Ureter (tissue), 1 donor: ENCODE results near the gene ALDH2. TPM values are rescaled to one million over a fixed set of nuclear protein-coding genes. Genes with fewer than 3 reads are reported as not detected.
"Not testable (repeated sequence)": the region's sequence is repeated elsewhere in the genome, so short reads cannot be mapped to it uniquely, and the experiment has no call there.

ENCODE experiments used
- DNase-seq: peaks from one replicate; pipeline ENCODE4 v3.0.0-alpha.2; 2020; ENCODE audit warnings: low spot score
- total RNA-seq: library from RNA; stranded (reverse); gene quantifications from one replicate; pipeline ENCODE4 v1.2.4, GENCODE V29; 2023
- donor health status: DM: yes; HTN: yes; CAD: no.

Gene ALDH2
- total RNA-seq = 66.9 TPM

DNA sequence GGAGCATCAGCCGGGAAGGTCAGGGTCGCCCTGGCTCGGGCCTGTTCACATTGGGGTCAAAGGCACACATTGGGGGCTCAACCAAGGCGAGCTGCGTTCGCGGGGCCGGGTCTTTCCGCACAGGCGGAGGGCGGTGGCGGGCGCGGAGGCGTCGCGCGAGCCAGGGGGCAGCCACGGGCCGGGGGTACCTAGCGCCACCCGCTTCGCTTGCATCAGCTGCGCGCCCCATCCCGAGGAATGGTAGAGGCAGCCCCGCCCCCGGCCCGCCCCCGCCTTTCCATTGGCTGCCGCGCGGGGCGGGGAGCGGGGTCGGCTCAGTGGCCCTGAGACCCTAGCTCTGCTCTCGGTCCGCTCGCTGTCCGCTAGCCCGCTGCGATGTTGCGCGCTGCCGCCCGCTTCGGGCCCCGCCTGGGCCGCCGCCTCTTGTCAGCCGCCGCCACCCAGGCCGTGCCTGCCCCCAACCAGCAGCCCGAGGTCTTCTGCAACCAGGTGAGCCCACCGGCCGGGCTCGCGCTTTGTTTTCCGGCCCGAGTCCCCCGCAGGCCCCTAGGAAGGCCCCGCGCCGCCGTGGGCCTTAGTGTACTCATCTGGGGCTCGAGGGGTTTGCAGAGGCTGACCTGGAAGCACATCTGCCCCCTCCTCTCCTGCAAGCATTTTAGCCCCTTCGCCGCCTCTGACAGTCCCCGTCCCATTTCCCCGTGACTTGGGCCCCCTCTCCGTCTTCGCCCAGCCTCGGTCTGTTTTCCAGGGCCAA, at the start of gene ALDH2:
Gene ALDH2 (plus strand): TSS at position 326 of the 754 bp plus-strand sequence. CDS start 50 bp downstream, at position 376.
- DNase-seq = peak; percentile 69

DNA sequence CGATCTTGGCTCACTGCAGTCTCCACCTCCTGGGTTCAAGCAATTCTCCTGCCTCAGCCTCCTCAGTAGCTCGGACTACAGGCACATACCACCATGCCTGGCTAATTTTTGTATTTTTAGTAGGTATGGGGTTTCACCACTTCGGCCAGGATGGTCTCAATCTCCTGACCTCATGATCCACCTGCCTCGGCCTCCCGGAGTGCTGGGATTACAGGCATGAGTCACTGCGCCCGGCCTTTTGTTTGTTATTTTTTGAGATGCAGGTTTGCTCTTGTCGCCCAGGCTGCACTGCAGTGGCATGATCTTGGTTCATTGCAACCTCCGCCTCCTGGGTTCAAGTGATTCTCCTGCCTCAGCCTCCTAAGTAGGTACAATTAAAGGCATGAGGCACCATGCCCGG, 47.4 kb upstream of the ALDH2 start:
- not testable (repeated sequence) for DNase-seq

DNA sequence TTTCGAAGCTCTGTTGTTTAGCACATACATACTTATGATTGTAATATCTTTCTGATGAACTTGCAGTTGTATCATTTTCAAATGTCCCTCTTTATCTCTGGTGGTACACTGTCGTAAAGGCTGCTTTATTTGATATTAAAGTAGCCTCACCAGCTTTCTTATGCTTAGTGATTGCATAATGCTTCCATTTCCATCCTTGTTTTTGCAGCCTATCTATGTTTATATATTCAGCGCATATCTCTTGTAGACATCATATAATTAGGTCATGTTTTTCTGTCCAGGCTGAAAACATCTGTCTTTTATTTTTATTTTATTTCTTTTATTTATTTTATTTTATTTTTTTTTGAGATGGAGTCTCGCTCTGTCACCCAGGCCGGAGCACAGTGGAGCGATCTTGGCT, 46.3 kb upstream of the ALDH2 start:
- DNase-seq = no peak

DNA sequence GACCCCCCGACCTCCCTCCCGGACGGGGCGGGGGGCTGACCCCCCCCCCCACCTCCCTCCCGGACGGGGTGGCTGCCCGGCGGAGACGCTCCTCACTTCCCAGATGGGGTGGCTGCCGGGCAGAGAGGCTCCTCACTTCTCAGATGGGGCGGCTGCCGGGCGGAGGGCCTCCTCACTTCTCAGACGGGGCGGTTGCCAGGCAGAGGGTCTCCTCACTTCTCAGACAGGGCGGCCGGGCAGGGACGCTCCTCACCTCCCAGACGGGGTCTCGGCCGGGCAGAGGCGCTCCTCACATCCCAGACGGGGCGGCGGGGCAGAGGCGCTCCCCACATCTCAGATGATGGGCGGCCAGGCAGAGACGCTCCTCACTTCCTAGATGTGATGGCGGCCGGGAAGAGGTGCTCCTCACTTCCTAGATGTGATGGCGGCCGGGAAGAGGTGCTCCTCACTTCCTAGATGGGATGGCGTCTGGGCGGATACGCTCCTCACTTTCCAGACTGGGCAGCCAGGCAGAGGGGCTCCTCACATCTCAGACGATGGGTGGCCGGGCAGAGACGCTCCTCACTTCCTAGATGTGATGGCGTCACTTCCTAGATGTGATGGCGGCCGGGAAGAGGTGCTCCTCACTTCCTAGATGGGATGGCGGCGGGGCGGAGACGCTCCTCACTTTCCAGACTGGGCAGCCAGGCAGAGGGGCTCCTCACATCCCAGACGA, 42.9 kb upstream of the ALDH2 start:
- DNase-seq = not testable (repeated sequence)

DNA sequence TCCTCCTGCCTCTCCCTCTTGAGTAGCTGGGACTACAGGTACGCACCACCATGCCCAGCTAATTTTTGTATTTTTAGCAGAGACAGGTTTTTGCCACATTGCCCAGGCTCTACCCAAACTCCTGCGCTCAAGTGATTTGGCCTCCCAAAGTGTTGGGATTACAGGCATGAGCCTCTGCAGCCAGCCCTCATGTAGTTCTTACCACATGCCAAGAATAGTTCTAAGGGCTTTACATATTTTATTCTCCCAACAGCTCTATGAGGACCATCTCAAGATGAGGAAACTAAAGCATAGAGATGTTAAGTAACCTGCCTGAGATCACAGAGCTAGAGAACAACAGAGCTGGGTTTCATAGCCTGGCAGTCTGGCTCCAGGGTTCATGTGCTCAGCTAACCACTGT, 37.9 kb upstream of the ALDH2 start:
- no peak for DNase-seq

DNA sequence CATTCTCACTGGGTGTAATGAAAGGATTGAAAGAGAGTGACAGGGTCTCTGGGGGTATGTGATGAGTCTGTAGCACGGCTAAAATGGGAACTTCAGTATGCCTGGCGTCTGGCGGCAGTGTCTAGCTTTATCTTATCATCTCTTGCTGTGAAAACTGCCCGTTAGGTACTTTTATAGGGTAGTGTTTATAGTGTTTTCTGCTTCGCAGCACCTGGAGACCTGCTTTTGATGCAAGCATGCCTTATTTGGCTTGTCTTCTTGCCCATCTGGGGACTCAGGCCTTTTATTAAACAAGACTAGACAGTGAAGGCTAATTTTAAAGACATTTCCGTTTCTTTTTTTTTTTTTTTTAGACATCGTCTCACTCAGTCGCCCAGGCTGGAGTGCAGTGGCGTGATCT, 36.3 kb upstream of the ALDH2 start:
- DNase-seq = no peak

DNA sequence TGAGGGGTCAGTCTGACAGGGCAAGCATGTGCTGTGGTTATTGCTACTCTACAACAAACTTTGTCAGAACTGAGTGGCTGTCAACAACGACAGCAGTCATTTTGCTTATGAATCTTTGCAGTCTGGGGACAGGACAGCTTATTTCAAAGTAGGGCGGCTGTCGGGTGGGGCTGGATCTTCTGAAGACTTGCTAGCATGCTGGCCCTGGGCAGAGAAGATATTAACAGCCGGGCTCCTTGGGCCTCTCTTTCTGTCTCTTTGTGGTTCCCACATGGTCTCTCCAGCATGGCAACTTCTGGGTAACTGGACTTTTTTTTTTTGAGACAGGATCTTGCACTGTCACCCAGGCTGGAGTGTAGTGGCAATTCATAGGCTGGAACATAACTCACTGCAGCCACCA, 33.9 kb upstream of the ALDH2 start:
- DNase-seq = no peak

DNA sequence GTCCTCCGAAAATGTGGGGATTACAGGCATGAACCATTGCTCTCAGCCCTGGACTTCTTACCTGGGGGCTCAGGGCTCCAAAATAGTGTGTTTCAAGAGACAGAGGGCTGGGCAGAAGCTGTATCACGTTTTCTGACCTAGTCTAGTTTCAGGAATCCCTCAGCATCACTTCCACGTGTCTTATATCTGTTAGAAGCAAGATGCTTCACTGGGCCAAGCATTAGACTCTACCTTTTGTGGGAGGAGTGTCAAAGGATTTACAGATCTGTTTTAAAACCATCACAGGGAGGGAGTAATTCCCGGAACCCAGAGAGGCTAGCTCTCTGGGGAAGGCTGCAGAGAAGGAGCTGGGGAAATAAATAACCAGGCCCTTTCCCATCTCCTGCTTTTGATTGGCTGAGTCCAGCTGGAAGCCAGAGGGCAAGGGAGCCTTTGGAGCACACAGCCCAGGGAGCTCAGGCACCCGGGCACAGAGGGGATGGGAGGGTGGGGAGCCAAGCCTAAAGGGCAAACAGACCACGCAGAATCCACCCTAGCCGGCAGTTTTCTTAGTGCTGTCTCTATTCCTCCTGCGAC, 33.3 kb upstream of the ALDH2 start:
- DNase-seq = no peak

DNA sequence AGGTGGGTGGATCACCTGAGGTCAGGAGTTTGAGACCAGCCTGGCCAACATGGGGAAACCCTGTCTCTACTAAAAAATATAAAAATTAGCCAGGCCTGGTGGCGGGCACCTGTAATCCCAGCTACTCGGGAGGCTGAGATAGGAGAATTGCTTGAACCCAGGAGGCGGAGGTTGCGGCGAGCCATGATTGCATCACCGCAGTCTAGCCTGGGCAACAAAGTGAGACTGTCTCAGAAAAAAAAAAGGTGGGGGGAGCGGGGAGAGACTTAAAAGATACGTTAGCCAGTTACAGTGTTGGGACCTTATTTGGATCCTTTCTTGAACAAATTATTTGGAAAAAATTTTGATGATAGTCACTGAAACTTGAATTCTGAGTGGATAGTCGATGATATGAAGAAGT, 27.2 kb upstream of the ALDH2 start:
- DNase-seq = not testable (repeated sequence)

DNA sequence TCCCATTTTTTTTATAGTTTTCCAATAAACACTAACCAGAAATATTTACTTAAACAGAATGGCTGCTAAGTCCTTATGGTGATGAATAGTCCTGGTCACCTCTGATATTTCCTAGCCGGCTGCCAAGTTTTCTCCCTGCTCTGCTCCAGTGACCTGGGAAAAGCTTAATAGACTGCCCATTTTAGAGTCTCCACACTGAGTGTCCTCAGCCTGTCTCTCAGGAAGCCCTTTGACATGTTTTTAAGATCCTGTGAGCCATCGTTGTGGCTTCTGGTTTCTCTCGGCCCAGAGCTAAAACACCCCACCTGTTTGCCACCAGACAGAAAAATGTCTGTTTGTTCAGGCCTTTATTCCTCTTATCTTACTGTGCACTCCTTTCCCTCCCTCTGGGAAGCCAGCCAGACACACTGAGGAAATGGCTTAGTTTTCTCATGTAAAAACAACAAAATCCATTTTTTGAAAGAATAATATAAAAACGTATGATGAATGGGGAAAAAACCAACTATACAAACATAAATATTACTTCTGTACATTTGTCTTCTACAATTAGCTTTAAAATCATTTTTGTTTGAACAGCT, 25.4 kb upstream of the ALDH2 start:
- no peak for DNase-seq

DNA sequence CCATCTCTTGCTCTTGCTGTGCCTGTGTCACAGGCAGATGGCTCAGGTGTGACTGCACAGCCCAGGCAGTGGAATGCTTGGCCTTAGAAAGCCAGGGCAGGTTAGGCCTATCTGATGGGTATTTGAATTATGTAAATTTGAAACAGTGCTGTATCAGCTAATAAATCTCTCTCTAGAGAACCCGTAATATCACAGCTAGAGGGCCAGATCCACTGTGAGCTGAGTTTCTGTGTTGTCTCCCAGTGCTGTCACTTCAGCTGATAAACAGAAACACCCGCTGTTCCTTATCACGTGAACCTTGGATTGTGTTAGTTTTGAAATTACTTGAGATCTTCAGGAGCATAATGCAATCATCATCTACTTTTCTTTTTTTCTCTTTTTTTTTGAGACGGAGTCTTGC, 21.5 kb upstream of the ALDH2 start:
- no peak for DNase-seq

DNA sequence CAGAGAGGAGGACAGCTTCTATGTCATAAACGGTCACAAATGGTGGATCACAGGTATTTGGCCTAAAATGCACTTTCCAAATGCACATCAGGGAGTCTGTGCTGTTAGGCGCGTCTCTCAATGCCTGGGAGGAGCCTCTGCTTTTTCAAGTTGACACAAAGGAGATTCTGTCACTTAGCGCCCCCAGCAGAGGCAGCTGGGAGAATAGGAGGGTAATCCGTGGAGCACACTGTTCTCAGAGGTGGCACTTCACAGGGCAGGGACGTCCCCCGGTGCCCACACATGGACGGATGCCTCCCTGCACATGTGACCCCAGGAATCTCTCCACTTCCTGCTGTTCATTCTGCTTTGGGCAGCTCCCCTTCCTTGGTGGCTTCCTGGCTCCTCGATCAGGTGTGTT, 19.4 kb upstream of the ALDH2 start:
- DNase-seq = no peak

DNA sequence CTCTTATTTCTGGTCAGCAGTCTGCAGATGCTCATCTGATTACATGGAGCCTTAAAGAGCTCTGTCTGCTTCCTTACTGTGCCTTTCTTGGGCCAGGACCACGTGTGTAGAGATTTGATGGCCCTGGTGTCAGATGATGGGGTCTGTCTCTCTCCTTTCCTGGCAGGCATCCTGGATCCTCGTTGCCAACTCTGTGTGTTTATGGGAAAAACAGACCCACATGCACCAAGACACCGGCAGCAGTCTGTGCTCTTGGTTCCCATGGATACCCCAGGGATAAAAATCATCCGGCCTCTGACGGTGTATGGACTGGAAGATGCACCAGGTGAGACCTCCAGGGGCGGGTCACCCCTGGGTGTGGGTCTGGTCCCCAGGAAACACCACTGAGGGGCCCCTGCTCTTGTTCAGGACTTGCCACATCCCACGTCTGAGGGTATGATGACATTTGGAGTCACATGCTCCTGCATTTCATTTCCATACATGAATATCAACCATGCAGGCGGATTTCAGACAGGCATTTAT, 18.5 kb upstream of the ALDH2 start:
- DNase-seq = no peak

DNA sequence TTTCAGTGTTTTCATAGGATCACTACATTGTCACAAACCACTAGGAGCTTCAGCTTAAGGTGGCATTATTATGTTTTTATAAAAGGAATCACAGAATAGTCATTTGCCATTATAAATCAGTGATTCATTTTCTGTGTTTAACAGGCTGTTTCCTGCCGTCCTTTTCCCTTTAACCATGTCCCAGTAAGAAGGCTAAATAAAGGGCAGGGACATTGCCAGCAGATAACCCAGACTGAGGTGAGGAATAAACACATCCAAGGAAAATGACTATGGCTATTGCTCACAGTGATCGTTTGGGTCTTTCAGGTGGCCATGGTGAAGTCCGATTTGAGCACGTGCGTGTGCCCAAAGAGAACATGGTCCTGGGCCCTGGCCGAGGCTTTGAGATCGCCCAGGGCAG, 17.9 kb upstream of the ALDH2 start:
- no peak for DNase-seq

DNA sequence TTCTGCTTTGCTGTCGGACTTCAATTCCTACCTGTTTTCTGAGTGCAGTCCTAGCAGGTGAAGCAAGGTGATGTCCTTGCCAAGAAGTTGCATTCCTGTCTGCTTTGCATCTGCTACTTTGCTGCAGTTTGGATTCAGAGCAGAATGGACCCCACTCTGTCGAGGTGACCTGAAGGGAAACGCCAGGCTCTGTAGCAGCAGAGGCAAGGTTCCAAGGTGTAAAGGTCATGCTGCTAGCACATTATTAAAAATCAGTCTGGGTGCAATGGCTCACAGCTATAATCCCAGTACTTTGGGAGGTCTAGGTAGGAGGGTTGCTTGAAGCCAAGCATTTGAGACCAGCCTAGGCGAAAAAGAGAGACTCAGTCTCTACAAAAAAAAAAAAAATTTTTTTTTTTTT, 17.3 kb upstream of the ALDH2 start:
- DNase-seq = no peak

DNA sequence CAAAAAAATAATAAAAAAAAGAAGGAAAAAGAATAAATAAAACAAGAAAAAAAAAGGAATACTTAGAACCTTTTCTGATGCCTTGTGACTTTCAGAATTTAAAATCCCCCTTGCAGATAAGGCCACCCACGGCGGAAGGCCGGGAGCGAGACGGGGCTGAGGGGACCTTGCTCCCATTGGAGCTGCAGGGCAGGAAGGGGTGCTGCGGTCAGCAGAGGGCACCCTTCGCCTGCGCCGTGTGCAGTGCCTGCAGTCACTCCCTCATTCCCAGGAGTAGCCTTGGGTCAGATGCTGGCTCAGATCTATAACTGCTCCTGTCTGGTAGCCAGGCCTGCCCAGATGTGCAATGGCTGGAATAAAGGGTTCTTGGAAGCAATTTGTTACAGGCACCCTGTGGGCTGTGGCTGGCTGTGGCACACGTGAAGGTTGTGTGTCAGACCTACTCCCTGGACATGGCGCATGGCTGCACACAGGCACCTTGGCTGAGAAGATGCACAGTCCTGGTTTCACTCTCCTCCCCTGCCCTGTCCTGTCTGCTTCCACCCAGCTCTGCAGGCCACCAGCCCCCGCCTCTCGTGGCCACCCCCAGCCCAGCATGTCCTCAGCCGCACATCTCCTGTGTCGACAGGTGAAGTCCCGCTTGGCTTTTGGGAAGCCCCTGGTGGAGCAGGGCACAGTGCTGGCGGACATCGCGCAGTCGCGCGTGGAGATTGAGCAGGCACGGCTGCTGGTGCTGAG, 13.4 kb upstream of the ALDH2 start:
- DNase-seq = peak; percentile 71

DNA sequence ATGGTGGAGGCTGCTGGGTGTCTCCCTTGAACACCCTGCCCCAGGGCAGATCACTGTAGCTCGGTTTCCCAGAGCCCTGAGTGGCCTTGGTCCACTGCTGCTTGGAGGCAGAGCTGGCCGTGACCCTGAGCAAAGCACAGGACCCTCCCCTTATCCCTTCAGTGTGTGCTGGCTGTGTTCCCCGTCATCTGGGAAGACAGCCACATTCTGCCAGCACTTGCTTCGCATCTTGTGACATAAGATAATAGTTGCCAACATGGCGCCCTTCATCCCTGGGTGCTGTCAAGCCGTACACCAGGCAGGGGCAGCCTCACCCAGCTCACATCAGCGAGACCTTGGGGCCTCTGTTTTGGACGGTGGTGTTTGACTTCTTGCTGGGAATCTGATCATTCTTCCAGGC, 12.1 kb upstream of the ALDH2 start:
- DNase-seq = no peak

DNA sequence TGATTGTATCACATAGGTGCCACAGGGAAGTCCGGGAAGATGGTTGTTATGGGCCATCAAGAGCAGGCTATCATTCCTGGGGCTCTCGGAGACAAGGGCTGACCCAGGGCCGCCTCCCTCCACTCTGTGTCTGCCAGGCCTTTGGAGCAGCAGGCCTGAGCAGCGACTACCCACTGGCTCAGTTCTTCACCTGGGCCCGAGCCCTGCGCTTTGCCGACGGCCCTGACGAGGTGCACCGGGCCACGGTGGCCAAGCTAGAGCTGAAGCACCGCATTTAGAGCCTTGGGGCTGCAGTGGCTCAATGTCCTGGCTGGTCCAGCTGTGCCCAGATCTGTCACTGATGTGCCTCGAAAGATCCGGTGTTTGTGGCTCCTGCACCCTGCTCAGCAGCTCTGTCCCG, 10.5 kb upstream of the ALDH2 start:
- DNase-seq = no peak

DNA sequence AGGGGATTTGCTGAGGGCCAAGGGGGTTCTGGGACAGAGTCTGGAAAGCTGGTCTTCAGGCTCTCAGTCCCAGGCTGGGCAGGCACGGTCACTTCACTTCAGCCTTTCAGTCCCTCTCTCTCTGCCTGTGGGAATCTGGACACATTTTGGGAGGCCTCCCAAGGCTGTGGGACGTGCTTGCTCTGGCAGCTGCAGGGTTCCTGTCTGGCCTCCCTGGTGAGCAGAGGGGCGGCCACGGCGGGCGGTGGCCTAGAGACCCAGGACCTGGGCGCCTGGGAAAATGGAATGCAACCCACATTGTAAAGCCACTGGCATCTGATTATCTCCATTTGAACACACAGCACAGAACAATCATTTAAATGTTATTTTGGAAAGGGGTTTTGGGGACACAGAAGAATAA, 10.1 kb upstream of the ALDH2 start:
- no peak for DNase-seq

DNA sequence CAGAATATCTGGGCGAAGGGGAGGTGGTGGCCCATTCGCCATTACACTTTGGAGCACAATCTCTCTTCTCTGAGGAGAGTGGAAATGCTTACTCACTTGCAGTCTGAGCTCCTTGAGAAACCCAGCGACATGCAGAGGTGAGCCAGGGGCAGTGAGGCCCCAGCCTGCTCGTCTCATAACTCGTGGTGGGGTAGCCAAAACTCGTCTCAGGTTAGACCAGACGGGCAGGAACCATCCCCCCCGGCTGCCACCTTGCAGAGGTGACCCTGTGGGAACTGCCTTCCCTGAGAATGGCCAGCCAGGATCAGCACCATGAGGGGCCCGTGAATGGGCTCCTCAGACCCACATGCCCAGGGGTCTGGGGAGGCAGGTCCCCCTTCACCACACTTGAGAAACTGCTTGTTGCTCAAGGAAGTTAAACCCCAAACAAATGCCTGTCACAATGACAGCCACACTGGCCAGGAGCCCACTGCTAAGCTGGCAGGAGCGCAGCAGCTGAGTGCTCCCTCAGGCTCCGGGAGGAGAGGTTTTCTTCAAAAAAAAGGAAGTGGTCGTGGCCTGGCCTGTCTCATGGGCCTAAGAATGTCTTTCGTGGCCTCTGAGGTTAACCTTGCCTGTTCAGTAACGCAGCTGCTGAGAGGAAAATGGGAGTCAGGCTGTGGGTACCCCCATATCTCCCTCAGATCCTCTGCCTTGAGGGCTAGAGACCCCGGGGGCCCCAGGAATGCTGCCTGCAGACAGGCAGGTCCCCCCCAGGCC, 9.2 kb upstream of the ALDH2 start:
- no peak for DNase-seq

DNA sequence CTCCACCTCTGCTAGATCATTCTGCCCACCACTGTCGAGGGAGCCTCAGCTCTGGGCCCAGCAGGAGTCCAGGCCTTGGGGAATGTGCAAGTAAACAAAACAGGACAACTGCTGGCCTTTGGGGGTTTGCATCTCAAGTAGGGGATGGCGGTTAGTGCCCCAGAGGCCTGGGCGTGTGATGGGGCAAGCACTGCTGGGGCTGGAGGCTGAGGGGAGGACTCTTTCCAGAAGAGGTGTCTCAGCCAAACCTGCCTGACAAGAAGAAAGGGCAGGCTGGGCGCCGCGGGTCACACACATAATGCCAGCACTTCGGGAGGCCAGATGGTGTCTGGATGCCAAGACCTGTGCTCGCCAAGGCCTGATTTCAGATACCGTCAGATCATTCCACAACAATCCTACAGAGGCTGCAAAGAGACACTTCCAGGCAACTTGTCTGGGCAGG, 8.6 kb upstream of the ALDH2 start:
- DNase-seq = no peak
